Measurements from ENCODE around the gene RAB1A. TPM values are rescaled to one million over a fixed set of nuclear protein-coding genes. Genes with fewer than 3 reads are reported as not detected.

The RAB1A gene
- total RNA-seq, 1 experiment from 2014 or later = 229 TPM

DNA sequence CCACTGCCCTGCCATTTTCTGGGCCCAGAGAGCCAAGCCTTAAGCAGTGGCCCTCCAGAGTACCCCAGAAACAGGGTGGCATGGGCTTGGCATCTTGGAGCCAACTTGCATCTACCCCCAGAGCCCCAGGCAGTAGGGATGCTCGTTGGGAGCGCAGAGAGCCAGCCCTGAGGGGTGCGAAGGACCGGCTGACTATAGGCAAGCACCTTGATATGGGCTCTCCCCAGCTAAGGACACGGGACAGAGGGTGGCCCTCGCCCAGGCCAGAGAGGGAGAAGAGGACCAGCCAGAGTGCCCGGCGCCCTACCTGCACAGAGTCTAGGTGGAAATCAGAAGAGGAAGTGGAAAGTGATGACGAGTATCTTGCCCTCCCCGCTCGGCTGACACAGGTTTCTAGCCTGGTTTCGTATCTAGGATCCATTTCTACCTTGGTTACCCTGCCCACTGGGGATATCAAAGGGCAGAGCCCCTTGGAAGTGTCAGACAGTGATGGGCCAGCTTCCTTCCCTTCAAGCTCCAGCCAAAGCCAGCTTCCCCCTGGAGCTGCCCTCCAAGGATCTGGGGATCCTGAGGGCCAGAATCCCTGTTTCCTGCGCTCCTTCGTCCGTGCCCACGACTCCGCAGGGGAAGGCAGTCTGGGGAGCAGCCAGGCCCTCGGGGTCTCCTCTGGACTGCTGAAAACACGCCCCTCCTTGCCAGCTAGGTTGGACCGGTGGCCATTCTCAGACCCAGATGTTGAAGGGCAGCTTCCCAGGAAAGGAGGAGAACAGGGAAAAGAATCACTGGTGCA lies 57.5 kb downstream of the RAB1A start:
- no peak for DNase-seq (ENCODE audit: low read depth, low spot score)
- in situ Hi-C loops (cut with HindIII; ENCODE audit: low pct_unique_long_range_greater_than_20kb, low sequenced_read_pairs) = no loop called here

DNA sequence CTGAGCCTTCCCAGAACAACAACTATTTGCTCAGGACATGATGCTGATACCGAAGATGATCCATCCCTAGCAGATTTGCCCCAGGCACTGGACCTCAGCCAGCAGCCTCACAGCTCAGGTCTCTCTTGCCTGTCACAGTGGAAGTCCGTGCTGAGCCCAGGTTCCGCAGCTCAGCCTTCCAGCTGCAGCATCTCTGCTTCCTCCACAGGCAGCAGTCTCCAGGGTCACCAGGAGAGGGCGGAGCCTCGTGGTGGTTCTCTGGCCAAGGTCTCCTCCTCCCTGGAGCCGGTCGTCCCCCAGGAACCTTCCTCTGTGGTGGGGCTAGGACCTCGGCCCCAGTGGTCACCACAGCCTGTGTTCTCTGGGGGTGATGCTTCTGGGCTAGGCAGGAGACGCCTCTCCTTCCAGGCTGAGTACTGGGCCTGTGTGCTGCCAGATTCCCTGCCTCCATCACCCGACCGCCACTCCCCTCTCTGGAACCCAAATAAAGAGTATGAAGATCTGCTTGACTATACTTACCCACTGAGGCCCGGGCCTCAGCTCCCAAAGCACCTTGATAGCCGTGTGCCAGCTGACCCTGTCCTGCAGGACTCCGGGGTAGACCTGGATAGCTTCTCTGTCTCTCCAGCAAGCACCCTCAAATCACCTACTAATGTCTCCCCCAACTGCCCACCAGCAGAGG lies 58.3 kb downstream of the RAB1A start:
- in situ Hi-C loops (cut with HindIII; ENCODE audit: low pct_unique_long_range_greater_than_20kb, low sequenced_read_pairs) = no loop called here
- DNase-seq (ENCODE audit: low read depth, low spot score) = peak; percentile 61

DNA sequence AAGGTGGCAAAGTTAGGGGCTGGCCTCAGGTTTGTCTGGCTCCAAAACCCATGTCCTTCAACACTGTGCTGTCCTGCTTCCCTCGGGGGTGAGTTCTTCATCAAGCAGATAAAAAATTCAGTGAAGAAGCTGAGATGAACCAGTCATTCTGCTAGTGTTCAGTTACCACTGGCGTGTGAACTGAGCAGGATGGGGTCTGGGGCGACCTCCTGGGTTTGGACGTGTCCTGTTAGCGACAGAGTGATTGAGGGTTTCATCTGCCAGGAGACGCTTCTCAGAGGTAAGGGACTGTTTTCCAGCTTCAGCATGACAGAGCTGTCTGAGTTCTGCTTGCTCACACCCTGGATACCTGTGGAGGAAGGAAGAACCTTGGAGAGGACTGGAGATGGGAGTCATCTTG lies 59.0 kb downstream of the RAB1A start:
- DNase-seq (ENCODE audit: low read depth, low spot score) = no peak
- in situ Hi-C loops (cut with HindIII; ENCODE audit: low pct_unique_long_range_greater_than_20kb, low sequenced_read_pairs) = no loop called here

DNA sequence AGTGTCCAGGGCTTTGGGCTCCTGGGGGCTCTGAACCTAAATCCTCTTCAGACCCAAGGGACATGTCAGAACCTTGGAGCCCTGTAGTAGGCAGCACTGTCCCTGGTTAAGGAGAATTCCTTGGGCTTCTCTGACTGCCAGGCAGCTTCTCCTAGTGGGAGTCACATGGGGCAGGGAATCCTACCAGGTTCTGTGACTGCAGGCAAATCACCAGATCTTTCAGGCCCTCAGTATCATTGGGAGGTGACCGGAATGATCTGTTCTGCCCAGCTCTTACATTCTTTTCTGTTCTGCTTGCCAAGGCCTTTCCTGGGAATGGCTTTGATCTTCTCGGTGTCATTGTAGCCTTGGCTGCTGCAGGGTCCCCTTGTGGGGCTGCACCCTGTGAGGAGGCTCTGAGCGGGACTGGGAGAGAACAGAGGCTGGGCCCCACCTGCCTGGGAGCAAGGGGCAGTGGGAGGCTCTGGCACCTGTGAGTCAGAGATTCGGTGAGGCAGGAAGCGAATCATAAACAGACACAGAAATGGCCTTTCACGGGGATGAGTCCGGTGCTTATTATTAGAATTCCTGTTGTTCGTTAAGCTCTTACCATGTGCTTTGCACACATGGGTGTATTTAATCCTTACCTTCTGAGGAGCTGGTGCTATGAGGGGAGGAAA lies 59.6 kb downstream of the RAB1A start:
- in situ Hi-C loops (cut with HindIII; ENCODE audit: low pct_unique_long_range_greater_than_20kb, low sequenced_read_pairs) = no loop called here

DNA sequence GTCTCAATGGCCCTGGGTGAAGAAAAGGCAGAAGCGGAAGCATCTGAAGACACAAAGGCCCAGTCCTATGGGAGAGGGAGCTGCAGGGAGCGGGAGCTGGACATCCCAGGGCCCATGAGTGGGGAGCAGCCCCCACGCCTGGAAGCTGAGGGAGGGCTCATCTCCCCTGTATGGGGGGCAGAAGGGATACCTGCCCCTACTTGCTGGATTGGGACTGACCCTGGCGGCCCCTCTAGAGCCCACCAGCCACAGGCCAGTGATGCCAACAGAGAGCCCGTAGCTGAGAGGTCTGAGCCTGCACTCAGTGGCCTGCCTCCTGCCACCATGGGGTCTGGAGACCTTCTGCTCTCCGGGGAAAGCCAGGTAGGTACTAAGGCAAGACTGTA lies 60.5 kb downstream of the RAB1A start:
- DNase-seq (ENCODE audit: low read depth, low spot score) = no peak
- in situ Hi-C loops (cut with HindIII; ENCODE audit: low pct_unique_long_range_greater_than_20kb, low sequenced_read_pairs) = no loop called here

More for the DNA sequence above, 59.6 kb downstream of the RAB1A start:
- peak; percentile 62 for DNase-seq (ENCODE audit: low read depth, low spot score)

DNA sequence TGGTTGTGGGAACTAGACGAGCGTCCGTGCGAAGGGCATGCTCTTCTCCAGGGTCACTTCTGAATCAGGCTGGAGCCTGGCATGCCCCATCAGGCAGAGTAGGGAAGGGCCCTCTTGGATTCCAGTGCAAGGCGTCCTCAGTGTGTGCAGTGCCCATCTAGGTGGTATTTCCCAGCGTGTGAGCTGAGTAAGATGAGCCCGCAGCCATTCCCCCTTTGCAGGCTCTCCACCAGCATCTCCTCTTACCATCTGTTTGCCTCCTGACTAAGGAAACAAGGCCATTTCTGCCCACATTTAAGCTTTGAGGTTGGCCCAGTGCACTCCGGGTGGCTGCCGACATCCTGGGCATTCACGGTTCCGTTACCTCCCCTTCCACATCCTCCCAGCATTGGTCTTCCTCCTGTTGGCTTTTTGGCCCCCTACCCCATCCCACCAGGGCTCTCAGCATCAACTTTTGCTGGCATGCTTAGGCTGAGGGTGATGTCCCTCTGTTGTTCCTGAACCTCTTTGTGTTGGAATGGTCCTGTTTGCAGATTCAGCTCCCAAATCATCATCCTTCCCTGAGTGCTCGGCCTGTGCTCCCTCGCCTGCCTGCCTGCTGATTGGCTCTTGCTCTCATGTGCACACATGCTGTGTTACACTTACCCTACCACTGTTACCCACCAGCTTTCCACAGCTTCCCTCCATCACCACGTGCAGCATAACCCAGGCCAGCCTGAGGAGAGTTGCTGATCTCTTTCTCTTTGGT lies 61.9 kb downstream of the RAB1A start:
- no peak for DNase-seq (ENCODE audit: low read depth, low spot score)
- in situ Hi-C loops (cut with HindIII; ENCODE audit: low pct_unique_long_range_greater_than_20kb, low sequenced_read_pairs) = no loop called here

DNA sequence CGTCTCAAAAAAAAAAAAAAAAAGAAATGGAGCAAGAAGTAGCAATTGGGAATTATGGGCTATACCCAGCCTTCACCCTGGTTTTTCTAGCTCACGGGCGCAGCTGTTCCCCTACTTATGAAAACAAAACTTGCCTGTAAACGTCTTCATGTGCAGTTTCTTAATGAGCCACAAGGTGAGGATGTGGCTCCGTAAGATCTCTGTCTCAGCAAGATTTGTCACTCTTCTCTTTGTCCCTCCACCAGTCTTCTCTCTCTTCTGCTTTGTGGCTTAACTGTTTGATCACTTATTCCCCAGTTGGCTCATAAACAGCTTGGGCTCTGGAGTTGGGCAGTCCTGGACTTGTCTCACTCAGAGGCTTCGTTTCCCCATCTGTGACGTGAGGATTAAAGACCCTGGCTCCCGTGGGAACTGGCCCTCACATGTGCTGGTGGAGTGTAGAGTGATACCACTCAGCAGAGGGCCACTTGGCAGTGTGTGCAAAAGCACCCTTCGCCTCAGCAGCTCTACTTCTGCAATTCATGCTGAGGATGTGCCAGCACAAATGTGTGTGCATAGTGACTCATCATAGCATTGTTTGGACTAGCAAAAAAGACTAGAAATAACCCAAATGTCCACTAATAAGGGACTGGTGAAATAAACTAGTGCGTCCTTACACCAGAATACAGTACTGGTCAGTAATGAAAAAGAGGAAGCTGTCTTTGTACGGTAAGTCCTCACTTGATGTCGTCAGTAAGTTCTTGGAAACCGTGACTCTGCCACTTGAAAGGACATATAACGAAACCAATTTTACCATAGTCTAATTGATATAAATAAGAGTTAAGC lies 65.0 kb downstream of the RAB1A start:
- in situ Hi-C loops (cut with HindIII; ENCODE audit: low pct_unique_long_range_greater_than_20kb, low sequenced_read_pairs) = no loop called here
- peak; percentile 62 for DNase-seq (ENCODE audit: low read depth, low spot score)

DNA sequence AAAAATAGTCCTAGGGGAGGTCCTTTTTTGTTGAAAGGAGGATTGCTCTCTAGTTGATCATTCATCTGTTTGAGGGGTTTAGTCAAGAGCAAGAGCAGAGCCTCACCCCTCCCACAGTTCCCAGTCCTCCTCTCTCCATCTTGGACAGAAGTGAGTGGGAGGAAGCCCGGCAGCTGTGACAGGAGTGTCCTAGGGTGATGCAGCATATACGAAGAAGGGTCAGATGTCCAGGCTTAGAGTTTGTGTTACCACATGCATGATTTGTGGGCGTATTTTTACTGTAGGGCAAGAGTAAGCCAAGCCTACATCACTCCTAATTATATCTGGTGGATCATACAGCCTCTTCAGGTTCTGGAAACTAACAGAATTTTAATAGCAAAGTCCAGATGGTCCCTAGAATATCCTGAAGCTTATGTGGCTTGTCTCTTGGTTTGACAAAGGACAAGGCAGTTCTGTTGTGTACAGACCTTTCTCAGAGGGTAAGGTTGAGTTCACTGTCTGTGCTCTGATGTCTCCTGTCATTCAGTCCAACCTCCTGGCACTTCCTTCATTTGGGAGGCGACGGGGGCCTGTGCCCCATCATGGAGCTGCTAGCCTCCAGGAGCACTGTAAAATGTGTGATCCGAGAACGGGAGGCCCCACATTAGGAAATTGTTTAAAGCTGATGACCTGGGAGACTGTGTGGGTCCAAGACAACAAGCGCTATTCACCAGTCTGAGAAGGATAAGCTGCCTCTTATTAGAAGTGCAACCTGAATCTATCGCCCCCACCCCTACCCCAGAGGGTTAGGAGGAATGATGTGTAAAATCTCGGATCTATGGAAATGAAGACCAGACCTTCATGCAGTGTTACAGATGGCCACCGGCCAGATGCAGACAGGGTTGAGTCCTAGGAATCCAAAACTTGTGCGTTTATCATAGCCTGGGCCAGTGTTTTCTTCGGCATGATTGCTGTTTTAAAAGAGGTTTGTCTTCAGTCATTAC lies 66.8 kb downstream of the RAB1A start:
- in situ Hi-C loops (cut with HindIII; ENCODE audit: low pct_unique_long_range_greater_than_20kb, low sequenced_read_pairs) = no loop called here
- DNase-seq (ENCODE audit: low read depth, low spot score) = no peak

DNA sequence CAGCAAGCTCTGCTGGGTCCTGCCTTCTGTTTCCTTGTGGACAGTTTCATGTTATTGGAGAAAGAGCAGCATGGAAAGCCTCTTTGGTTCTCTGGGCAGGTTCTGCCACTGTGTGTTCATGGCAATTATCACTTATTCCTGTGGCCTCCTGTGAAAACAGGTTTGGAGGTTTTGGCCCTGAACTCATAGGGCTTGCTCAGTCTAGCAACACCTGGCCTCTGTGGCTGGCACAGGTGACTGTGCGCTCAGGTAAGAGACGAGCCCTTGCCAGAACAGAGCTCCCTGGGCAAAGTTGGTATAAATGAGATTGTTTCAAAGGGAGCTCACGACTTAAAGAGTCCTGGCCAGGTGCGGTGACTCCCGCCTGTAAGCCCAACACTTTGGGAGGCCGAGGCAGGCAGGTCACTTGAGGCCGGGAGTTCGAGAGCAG lies 68.0 kb downstream of the RAB1A start:
- in situ Hi-C loops (cut with HindIII; ENCODE audit: low pct_unique_long_range_greater_than_20kb, low sequenced_read_pairs) = no loop called here
- no peak for DNase-seq (ENCODE audit: low read depth, low spot score)

DNA sequence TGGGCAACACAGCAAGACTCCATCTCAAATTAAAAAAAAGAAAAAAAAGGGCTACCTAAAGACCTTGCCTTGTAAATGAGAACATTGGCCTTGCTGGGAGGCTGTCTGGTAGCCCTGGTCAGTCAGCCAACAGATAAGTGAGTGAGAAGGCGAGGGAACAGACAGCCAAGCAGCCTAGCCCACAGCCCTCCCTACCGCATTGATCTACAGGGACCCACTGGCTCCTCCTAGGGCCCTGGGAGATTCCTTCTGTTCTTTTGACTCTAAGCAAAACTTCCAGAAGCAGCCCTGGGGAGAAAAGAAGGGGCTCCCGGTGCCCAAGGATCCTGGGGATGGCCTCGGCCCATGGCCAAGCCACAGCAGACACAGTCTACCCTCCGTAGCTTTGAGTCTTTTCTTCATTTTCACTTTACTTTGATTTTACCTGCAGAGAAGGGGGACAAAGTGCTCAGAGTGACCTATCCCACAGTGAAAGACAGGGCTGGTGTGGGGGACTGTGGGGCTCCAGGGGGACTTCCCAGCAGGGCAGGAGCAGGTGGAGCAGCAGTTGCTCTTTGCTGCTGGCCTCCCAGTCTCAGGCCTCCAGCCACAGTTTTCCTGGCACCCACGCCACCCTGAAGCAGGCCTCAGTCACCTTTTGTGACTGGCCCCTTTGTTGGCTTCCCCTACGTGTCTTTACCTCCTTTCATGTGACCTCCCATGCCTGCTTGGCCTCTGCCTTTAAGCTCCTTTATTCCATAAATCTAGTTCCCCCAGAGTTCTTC lies 68.6 kb downstream of the RAB1A start:
- in situ Hi-C loops (cut with HindIII; ENCODE audit: low pct_unique_long_range_greater_than_20kb, low sequenced_read_pairs) = no loop called here

DNA sequence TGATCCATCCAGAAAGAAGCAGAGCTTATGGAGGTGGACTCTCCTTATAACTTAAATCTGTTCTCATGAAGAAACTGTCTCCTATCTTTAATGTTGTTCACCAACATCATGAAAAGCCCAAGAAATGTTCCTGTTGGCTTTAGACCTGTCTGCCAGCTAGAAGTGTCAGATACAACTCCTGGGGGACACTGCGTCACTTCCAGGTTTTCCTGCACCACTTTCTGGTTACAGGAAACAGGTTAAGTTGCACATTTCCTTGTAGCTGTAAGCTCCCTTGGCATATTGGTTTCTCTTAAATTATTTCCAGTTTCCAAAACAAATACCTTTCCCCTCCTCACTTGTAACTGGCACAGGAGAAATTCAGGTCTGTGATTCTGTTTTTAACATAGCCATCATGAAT lies 70.8 kb downstream of the RAB1A start:
- in situ Hi-C loops (cut with HindIII; ENCODE audit: low pct_unique_long_range_greater_than_20kb, low sequenced_read_pairs) = no loop called here
- DNase-seq (ENCODE audit: low read depth, low spot score) = no peak

More for the DNA sequence above, 68.6 kb downstream of the RAB1A start:
- DNase-seq (ENCODE audit: low read depth, low spot score) = peak; percentile 52

DNA sequence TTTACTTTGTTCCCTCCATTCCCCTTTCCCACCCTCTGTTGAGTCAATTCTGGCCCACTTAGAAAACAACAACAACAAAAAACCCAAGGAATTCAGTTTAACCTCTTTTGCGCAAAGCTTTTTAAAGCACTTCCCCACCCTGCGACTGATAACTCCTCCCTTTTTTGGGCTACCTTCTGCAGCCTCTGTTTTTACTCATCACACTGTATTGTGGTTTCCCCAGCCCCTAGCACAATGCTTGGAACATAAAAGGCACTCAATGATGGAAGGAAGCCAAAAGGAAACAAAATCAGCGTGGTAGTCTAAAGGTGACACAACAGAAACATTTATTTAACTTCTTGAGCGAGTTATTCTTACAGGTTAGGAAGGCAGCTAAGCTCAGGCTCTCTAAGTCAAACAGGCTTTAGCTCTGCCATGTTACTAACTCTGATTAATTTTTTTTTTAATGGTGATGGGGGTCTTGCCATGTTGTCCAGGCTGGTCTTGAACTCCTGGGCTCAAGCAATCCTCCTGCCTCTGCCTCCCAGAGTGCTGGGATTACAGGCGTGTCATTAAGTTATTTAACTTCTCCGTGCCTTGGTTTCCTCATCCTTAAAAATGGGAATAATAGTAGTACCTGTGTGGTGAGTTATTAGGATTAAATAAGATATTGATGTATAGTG lies 72.4 kb downstream of the RAB1A start:
- in situ Hi-C loops (cut with HindIII; ENCODE audit: low pct_unique_long_range_greater_than_20kb, low sequenced_read_pairs) = no loop called here
- DNase-seq (ENCODE audit: low read depth, low spot score) = no peak

DNA sequence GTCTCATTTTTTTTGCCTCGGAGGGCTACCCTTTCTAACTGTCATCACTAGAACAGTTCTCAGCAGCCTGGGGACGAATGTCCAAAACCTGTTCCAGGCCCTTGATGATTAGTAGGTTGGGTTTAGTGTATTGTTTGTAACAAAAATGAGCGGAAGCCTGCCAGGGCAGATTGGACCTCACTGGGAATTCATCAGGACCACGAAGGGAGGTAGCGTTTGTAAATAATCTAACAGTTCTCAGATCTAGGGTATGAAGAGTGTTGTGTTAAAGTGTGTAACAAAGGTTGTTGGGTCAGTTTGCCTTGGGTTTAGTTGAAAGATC lies 72.9 kb downstream of the RAB1A start:
- DNase-seq (ENCODE audit: low read depth, low spot score) = no peak
- in situ Hi-C loops (cut with HindIII; ENCODE audit: low pct_unique_long_range_greater_than_20kb, low sequenced_read_pairs) = no loop called here

DNA sequence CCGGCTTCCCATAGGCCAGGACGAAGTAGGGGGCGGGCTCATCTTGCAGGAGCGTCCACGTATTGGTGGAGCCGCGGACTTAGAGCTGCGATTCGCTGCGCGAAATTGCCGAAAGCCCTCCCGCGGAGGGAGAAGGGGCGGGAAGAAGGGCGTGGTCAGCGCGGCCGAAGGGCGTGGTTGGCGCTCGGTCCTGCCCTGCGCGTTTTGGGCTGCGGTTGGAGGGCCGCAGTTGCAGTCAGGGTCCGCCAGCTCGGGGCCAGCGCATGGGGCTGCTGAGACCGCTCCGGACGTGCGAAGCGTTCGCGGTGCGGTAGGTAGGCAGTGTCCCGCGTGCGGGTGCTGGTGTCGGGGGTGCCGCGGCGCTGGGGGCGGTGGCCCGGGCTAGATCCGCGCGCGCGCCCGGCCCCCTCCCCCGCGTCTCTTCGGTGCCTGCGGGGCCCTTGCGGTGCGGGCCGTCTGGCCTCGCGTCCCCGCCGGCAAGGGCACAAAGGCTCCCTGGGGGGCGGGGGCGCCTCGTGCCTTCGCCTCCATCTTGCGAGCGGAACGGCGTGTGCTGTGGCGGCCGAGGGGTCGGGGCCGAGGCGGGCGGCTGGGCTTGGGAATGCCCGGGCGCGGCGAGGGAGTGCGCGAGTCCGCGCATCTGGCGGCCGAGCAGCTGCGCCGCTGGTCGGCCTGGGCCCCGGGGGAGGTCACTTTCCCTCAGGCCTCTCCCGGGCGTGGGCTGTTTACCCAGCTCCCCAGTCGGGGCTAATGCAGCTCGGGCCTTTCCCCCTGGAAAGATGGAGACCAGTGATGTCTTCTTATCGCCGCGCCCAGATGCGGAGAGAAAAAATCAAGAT lies 73.5 kb downstream of the RAB1A start, which contains the start of gene CEP68:
CEP68 (plus strand) TSS at position 202 of the 839 bp plus-strand sequence. CDS start 13,029 bp downstream, outside the sequence.
- in situ Hi-C loops (cut with HindIII; ENCODE audit: low pct_unique_long_range_greater_than_20kb, low sequenced_read_pairs) = no loop called here
- peak; percentile 99 for DNase-seq (ENCODE audit: low read depth, low spot score)

Measured in SK-MEL-5 (cell line).